ENCODE data around the gene LRP5.
"Not testable (repeated sequence)": the region's sequence is repeated elsewhere in the genome, so short reads cannot be mapped to it uniquely, and the experiment has no call there.

The LRP5 gene

GRCh38 chr11:68471360-68472340, 159.3 kb downstream of the LRP5 start:
- peak; percentile 40 for DNase-seq

DNA sequence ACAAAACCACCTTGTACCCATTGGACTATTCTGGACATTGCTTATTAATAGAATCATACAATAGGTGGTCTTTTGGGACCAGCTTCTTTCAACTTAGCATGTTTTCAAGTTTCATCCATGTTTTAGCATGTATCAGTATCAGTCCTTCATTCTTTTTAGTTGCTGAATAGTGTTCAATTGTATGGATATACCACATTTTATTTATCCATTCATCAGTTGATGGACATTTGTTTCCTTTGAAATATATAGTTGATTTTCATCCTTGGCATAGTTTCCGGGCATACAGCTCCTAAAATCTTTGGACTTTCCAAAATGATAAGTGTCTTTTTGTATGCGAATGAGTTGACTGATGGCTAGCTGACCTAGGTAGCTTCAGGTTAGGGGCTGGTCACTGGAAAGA, 160.4 kb downstream of the LRP5 start:
- no peak for DNase-seq

DNA sequence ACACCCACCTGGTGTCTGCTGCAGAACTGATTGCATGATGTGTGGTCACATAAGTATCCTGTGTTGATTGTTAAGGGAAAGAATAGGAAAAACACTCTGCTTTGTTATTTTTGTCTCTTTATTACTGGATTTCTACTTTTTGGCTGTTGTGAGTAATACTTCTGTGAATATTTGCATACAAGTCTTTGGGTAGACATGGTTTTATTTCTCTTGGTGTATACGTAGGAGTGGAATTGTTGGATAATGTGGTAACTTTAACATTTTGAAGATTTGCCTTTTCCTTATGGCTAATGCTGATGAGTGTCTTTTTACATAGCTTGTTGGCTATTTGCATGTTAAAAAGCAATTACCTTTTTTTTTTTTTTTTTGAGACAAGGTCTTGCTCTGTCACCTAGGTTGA, 161.3 kb downstream of the LRP5 start:
- DNase-seq, result no peak

DNA sequence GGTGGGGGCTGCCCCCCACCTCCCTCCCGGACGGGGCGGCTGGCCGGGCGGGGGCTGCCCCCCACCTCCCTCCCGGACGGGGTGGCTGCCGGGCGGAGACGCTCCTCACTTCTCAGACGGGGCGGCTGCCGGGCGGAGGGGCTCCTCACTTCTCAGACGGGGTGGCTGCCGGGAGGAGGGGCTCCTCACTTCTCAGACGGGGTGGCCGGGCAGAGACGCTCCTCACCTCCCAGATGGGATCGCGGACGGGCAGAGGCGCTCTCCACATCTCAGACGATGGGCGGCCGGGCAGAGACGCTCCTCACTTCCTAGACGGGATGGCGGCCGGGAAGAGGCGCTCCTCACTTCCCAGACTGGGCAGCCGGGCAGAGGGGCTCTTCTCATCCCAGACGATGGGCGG, 163.2 kb downstream of the LRP5 start:
- not testable (repeated sequence) for DNase-seq

DNA sequence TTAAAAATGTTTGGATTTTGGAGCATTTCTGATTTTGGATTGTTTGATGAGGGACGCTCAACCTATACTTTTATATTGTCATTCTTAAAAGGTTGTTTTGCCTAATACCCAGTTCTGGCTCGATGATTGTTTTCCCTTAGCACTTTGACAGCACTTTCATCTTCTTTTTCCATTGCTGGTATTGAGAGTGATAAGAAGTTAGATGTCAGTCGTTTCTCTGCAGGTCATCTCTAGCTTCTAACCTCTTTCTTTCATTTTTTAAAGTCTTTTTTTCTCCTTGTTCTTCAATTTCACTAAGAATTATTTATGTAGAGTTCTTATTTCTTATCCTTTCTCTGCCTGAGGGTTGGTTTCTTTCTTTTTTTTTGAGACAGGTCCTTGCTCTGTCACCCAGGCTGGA, 167.0 kb downstream of the LRP5 start:
- no peak for DNase-seq

DNA sequence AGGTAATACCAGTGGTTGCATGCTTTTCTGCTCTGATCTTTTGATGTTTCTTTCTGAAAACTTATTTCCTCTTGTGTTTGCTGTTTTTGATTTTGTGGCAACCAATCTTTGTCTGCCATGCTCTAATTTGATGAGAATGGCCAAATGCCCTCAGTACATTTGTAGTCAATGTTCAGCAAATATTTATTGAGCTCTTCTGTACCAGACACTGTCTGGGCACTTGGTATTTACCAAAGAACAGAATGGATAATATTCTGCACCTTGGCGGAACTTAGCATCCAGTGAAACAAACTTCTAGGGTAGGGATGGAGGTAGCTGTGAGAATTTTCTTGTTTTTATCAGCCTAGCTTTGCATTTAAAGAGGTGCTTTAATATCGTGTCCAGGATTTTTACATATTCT, 167.8 kb downstream of the LRP5 start:
- DNase-seq, result no peak

GRCh38 chr11:68480852-68481510, 168.6 kb downstream of the LRP5 start:
- DNase-seq, result no peak

DNA sequence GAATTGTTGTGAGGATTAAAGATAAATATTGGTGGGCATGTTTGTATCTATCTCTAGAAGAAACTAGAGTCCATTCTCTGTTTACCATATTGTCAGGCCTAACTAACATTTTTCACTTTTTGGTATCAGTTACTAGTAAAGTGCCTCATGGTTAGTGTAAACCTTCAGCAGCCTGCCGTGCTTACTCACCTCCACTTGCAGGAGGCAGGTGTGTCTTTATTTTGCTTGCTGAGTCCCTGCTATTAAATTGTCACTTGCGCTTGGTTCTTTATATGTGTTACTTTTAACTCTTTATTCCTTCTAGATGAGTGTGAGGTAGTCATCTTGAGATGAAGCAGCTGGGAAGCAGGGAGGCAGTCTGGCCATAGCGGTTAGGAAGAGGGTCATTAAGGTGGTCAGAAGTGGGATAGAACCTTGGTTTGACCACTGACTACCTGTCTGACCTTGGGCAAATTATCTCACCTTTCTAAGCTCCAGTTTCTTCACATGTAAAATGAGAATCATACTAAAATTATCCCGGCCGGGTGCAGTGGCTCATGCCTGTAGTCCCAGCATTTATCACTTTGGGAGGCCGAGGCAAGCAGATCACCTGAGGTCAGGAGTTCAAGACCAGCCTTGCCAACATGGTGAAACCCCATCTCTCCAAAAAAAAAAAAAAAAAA, 169.3 kb downstream of the LRP5 start:
- DNase-seq, result no peak

DNA sequence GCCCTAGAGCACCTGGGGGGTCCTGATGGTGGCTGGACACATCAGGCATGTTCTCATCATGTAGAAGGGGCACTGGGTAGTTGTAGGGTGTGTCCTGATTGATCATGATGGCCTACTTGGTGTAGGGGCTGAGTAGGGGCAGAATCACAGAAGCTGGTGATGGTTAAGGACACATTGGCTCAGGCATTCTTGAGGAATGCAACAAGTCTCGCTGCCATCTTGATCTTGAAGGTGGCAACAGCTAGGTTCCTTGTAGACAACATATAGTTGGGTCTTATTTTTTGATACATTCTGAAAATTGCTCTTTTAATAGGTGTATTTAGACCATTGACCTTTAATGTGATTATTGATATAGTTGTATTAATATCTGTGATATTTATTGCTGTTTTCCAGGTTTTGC, 176.2 kb downstream of the LRP5 start:
- DNase-seq, result no peak

DNA sequence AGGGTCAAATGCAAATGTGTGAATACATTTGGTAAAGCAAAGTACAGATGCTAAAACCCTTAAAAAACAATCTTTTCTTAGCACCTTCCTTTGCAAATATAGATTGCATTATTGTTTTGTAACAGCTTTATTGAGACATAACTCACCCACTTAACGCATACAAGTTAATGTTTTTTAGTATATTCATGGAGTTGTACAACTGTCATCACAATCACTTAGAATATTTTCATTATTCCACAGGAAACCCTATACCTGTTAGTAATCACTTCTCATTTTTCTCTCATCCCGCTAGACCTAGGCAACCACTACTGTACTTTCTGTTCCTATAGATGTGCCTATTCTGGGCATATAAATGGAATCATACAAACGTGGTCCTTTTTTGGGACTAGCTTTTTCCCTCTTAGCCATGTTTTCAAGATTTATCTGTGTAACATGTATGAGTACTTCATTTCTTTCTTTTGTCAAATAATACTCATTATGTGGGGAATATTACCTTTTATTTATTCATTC, 182.9 kb downstream of the LRP5 start:
- DNase-seq, result no peak

GRCh38 chr11:68495872-68496271, 183.5 kb downstream of the LRP5 start:
- no peak for DNase-seq

- no peak for DNase-seq
Observed at GRCh38 chr11:68497761-68498160, 185.4 kb downstream of the LRP5 start.

DNA sequence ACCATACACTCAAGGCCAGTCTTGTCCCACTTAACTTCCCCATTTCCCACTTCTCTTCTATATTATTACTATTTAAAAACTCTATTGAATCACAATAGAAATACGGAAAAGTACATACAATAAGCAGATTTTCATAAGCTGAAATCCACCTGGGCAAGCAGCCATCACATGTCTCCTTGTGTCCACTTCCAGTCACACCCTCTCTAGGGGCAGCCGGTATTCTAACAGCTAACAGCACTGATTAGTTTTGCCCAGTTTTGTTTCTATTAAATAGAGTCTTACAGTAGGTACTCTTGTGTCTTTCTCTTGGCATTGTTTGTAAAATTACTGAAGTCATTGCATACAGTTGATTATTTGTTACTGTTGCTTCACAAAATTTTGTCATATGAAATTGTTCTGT, 185.9 kb downstream of the LRP5 start:
- no peak for DNase-seq
